Uterus (tissue), 2 donors: ENCODE data around the gene MARK2.

ENCODE experiments used
- POLR2A ChIP-seq, 2 donors: fragments of 450-650 bp; IDR thresholded peaks; one replicate each; pipeline ENCODE4 v1.6.1; 2016; ENCODE audit warnings: antibody characterized with exemption in 2 of 2, mild to moderate bottlenecking in 1 of 2, moderate library complexity in 1 of 2
- TF ChIP-seq, protein P1 (sequence below), 4 experiments: fragments of 200-600 bp in 2 of 4; fragments of 450-650 bp in 2 of 4; sonication (generic) in 2 of 4; IDR thresholded peaks; one replicate each; pipeline ENCODE4 v1.5.1; 2016 to 2019; ENCODE audit warnings: antibody characterized with exemption in 4 of 4, mild to moderate bottlenecking in 2 of 4, moderate library complexity in 1 of 4

DNA sequence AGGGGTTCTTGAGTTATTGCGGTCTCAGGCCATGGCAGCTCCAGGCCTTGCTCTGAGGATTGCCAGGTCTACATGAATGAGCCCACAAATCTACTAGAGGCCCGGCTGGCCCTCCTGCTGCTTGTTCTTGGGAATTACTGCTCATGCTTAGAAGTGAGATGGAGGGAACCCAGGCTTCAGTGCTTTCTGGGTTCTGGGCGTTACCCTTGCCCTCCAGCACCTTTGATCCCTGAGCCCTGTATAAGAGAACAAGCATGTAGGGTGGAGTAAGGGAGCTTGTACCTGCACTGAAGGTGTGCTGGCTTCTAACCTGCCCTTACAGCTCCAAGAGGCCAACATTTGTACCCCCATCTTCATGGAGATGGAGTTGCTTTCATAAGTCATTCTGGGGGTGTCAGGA is 103.9 kb downstream of the MARK2 start:
- TF ChIP-seq, protein P1, sequence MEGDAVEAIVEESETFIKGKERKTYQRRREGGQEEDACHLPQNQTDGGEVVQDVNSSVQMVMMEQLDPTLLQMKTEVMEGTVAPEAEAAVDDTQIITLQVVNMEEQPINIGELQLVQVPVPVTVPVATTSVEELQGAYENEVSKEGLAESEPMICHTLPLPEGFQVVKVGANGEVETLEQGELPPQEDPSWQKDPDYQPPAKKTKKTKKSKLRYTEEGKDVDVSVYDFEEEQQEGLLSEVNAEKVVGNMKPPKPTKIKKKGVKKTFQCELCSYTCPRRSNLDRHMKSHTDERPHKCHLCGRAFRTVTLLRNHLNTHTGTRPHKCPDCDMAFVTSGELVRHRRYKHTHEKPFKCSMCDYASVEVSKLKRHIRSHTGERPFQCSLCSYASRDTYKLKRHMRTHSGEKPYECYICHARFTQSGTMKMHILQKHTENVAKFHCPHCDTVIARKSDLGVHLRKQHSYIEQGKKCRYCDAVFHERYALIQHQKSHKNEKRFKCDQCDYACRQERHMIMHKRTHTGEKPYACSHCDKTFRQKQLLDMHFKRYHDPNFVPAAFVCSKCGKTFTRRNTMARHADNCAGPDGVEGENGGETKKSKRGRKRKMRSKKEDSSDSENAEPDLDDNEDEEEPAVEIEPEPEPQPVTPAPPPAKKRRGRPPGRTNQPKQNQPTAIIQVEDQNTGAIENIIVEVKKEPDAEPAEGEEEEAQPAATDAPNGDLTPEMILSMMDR (IDR thresholded peaks at IDR 0.05): no peak
- TF ChIP-seq POLR2A (IDR thresholded peaks at IDR 0.05): no peak
